ENCODE measurements around the gene IQSEC3.

The IQSEC3 gene

GRCh38 chr12:194276-194675 lies 127.7 kb downstream of the IQSEC3 start:
- no peak overlapping the region for H3K27ac ChIP-seq (ENCODE audit: insufficient read depth in 1 of 2, low read depth in 1 of 2, low read length in 2 of 2, poor library complexity in 1 of 2, severe bottlenecking in 2 of 2)
- peaks cover 0 to 10% (median 6%) of the 10 kb centered on the region in 5 experiments for H3K27me3 ChIP-seq (replicated peaks in 2 of 5; ENCODE audit: control insufficient read depth in 4 of 5, insufficient read depth in 5 of 5, low read length in 4 of 5)
- no peak overlapping the region for H3K4me3 ChIP-seq (ENCODE audit: control insufficient read depth in 1 of 7, extremely low read depth in 1 of 7, insufficient read depth in 4 of 7, low read depth in 2 of 7, low read length in 6 of 7)
- POLR2A ChIA-PET = no interaction called here
- no peaks in the 10 kb centered on the region for H3K36me3 ChIP-seq (ENCODE audit: control insufficient read depth in 4 of 4, insufficient read depth in 4 of 4, low read length in 3 of 4)
- no peaks in the 10 kb centered on the region for H3K9me3 ChIP-seq (ENCODE audit: control extremely low read depth in 1 of 5, control insufficient read depth in 4 of 5, insufficient read depth in 2 of 5, low read depth in 1 of 5, low read length in 4 of 5)
- DNase-seq = no peak
- peaks cover 0 to 4% (median 3%) of the 10 kb centered on the region in 4 experiments for H3K4me1 ChIP-seq (ENCODE audit: control extremely low read depth in 1 of 4, control insufficient read depth in 4 of 4, insufficient read depth in 4 of 4, low read length in 3 of 4)
- CTCF ChIA-PET = interaction anchor here (1.2 kb wide), 1 partner anchor 8 kb away, joined by 3 read pairs; no protein-coding TSS in a partner anchor
- WGBS (ENCODE audit: insufficient coverage) = 91% methylated on average over 7 of the region's 7 CpGs

- Histone ChIP-seq H3K36me3 (ENCODE audit: control insufficient read depth in 4 of 4, insufficient read depth in 4 of 4, low read length in 3 of 4) (no peaks in the 10 kb centered on the region), H3K27ac (ENCODE audit: insufficient read depth in 1 of 2, low read depth in 1 of 2, low read length in 2 of 2, poor library complexity in 1 of 2, severe bottlenecking in 2 of 2) (no peak overlapping the region), H3K9me3 (ENCODE audit: control extremely low read depth in 1 of 5, control insufficient read depth in 4 of 5, insufficient read depth in 2 of 5, low read depth in 1 of 5, low read length in 4 of 5) (no peaks in the 10 kb centered on the region), H3K27me3 (replicated peaks in 2 of 5; ENCODE audit: control insufficient read depth in 4 of 5, insufficient read depth in 5 of 5, low read length in 4 of 5) (peaks cover 0 to 14% (median 12%) of the 10 kb centered on the region in 5 experiments), H3K4me1 (ENCODE audit: control extremely low read depth in 1 of 4, control insufficient read depth in 4 of 4, insufficient read depth in 4 of 4, low read length in 3 of 4) (no peaks in the 10 kb centered on the region), H3K4me3 (ENCODE audit: control insufficient read depth in 1 of 7, extremely low read depth in 1 of 7, insufficient read depth in 4 of 7, low read depth in 2 of 7, low read length in 6 of 7) (no peak overlapping the region)
- no peak for DNase-seq
- CTCF ChIA-PET = interaction anchor here (1.2 kb wide), 2 partner anchors 9 to 15 kb away, joined by 3 read pairs; no protein-coding TSS in a partner anchor
- POLR2A ChIA-PET = no interaction called here
- 93% methylated on average over 4 of the region's 5 CpGs for WGBS (ENCODE audit: insufficient coverage)
These were observed 128.6 kb downstream of the IQSEC3 start for GRCh38 chr12:195156-195555.

- 94% methylated on average over 6 of the region's 15 CpGs for WGBS (ENCODE audit: insufficient coverage)
- POLR2A ChIA-PET = no interaction called here
These were observed 129.4 kb downstream of the IQSEC3 start for GRCh38 chr12:195951-196350.

GRCh38 chr12:196436-196835 lies 129.9 kb downstream of the IQSEC3 start:
- no peak overlapping the region for H3K27ac ChIP-seq (ENCODE audit: insufficient read depth in 1 of 2, low read depth in 1 of 2, low read length in 2 of 2, poor library complexity in 1 of 2, severe bottlenecking in 2 of 2)
- DNase-seq = no peak
- H3K36me3 ChIP-seq (ENCODE audit: control insufficient read depth in 4 of 4, insufficient read depth in 4 of 4, low read length in 3 of 4) = no peaks in the 10 kb centered on the region
- H3K4me1 ChIP-seq (ENCODE audit: control extremely low read depth in 1 of 4, control insufficient read depth in 4 of 4, insufficient read depth in 4 of 4, low read length in 3 of 4) = no peaks in the 10 kb centered on the region
- peaks cover 0 to 27% (median 16%) of the 10 kb centered on the region in 5 experiments for H3K27me3 ChIP-seq (replicated peaks in 2 of 5; ENCODE audit: control insufficient read depth in 4 of 5, insufficient read depth in 5 of 5, low read length in 4 of 5)
- no peak overlapping the region for H3K4me3 ChIP-seq (ENCODE audit: control insufficient read depth in 1 of 7, extremely low read depth in 1 of 7, insufficient read depth in 4 of 7, low read depth in 2 of 7, low read length in 6 of 7)
- WGBS (ENCODE audit: insufficient coverage) = 86% methylated on average over 4 of the region's 4 CpGs
- CTCF ChIA-PET = no interaction called here
- POLR2A ChIA-PET = no interaction called here
- H3K9me3 ChIP-seq (ENCODE audit: control extremely low read depth in 1 of 5, control insufficient read depth in 4 of 5, insufficient read depth in 2 of 5, low read depth in 1 of 5, low read length in 4 of 5) = no peaks in the 10 kb centered on the region

More at GRCh38 chr12:195951-196350, 129.4 kb downstream of the IQSEC3 start:
- no peak for DNase-seq
- Histone ChIP-seq H3K36me3 (ENCODE audit: control insufficient read depth in 4 of 4, insufficient read depth in 4 of 4, low read length in 3 of 4) (no peaks in the 10 kb centered on the region), H3K9me3 (ENCODE audit: control extremely low read depth in 1 of 5, control insufficient read depth in 4 of 5, insufficient read depth in 2 of 5, low read depth in 1 of 5, low read length in 4 of 5) (no peaks in the 10 kb centered on the region), H3K4me1 (ENCODE audit: control extremely low read depth in 1 of 4, control insufficient read depth in 4 of 4, insufficient read depth in 4 of 4, low read length in 3 of 4) (no peaks in the 10 kb centered on the region), H3K27ac (ENCODE audit: insufficient read depth in 1 of 2, low read depth in 1 of 2, low read length in 2 of 2, poor library complexity in 1 of 2, severe bottlenecking in 2 of 2) (no peak overlapping the region), H3K27me3 (replicated peaks in 2 of 5; ENCODE audit: control insufficient read depth in 4 of 5, insufficient read depth in 5 of 5, low read length in 4 of 5) (peaks cover 0 to 22% (median 13%) of the 10 kb centered on the region in 5 experiments), H3K4me3 (ENCODE audit: control insufficient read depth in 1 of 7, extremely low read depth in 1 of 7, insufficient read depth in 4 of 7, low read depth in 2 of 7, low read length in 6 of 7) (no peak overlapping the region)
- CTCF ChIA-PET = interaction anchor here (1.2 kb wide), 1 partner anchor 16 kb away, joined by 3 read pairs; no protein-coding TSS in a partner anchor

GRCh38 chr12:197347-197746 lies 130.8 kb downstream of the IQSEC3 start:
- Histone ChIP-seq H3K9me3 (ENCODE audit: control extremely low read depth in 1 of 5, control insufficient read depth in 4 of 5, insufficient read depth in 2 of 5, low read depth in 1 of 5, low read length in 4 of 5) (no peaks in the 10 kb centered on the region), H3K4me1 (ENCODE audit: control extremely low read depth in 1 of 4, control insufficient read depth in 4 of 4, insufficient read depth in 4 of 4, low read length in 3 of 4) (no peaks in the 10 kb centered on the region), H3K27me3 (replicated peaks in 2 of 5; ENCODE audit: control insufficient read depth in 4 of 5, insufficient read depth in 5 of 5, low read length in 4 of 5) (peaks cover 0 to 35% (median 25%) of the 10 kb centered on the region in 5 experiments), H3K4me3 (ENCODE audit: control insufficient read depth in 1 of 7, extremely low read depth in 1 of 7, insufficient read depth in 4 of 7, low read depth in 2 of 7, low read length in 6 of 7) (no peak overlapping the region), H3K36me3 (ENCODE audit: control insufficient read depth in 4 of 4, insufficient read depth in 4 of 4, low read length in 3 of 4) (no peaks in the 10 kb centered on the region), H3K27ac (ENCODE audit: insufficient read depth in 1 of 2, low read depth in 1 of 2, low read length in 2 of 2, poor library complexity in 1 of 2, severe bottlenecking in 2 of 2) (no peak overlapping the region)
- ChIA-PET CTCF (no interaction called here), POLR2A (no interaction called here)
- no peak for DNase-seq
- 94% methylated on average over 2 of the region's 3 CpGs for WGBS (ENCODE audit: insufficient coverage)

- ChIA-PET POLR2A (interaction anchor here (0.5 kb wide), 1 partner anchor 61 kb away, joined by 3 read pairs; no protein-coding TSS in a partner anchor), CTCF (interaction anchor here (1.1 to 2.1 kb wide), 4 partner anchors 9 to 28 kb away, joined by 3 to 8 read pairs (median 6); no protein-coding TSS in a partner anchor)
- no peaks in the 10 kb centered on the region for H3K9me3 ChIP-seq (ENCODE audit: control extremely low read depth in 1 of 5, control insufficient read depth in 4 of 5, insufficient read depth in 2 of 5, low read depth in 1 of 5, low read length in 4 of 5)
- WGBS (ENCODE audit: insufficient coverage) = 100% methylated on average over 9 of the region's 11 CpGs
- DNase-seq = no peak
- H3K4me1 ChIP-seq (ENCODE audit: control extremely low read depth in 1 of 4, control insufficient read depth in 4 of 4, insufficient read depth in 4 of 4, low read length in 3 of 4) = no peaks in the 10 kb centered on the region
- H3K27me3 ChIP-seq (replicated peaks in 2 of 5; ENCODE audit: control insufficient read depth in 4 of 5, insufficient read depth in 5 of 5, low read length in 4 of 5) = peaks cover 0 to 42% (median 28%) of the 10 kb centered on the region in 5 experiments
- no peaks in the 10 kb centered on the region for H3K36me3 ChIP-seq (ENCODE audit: control insufficient read depth in 4 of 4, insufficient read depth in 4 of 4, low read length in 3 of 4)
- H3K4me3 ChIP-seq (ENCODE audit: control insufficient read depth in 1 of 7, extremely low read depth in 1 of 7, insufficient read depth in 4 of 7, low read depth in 2 of 7, low read length in 6 of 7) = no peak overlapping the region
- no peak overlapping the region for H3K27ac ChIP-seq (ENCODE audit: insufficient read depth in 1 of 2, low read depth in 1 of 2, low read length in 2 of 2, poor library complexity in 1 of 2, severe bottlenecking in 2 of 2)
These were observed 131.5 kb downstream of the IQSEC3 start for GRCh38 chr12:197911-198695.

GRCh38 chr12:198705-199104 lies 132.1 kb downstream of the IQSEC3 start:
- POLR2A ChIA-PET = interaction anchor here (0.5 kb wide), 1 partner anchor 61 kb away, joined by 3 read pairs; no protein-coding TSS in a partner anchor
- 84% methylated on average over 5 of the region's 9 CpGs for WGBS (ENCODE audit: insufficient coverage)
- peaks cover 0 to 47% (median 28%) of the 10 kb centered on the region in 5 experiments for H3K27me3 ChIP-seq (replicated peaks in 2 of 5; ENCODE audit: control insufficient read depth in 4 of 5, insufficient read depth in 5 of 5, low read length in 4 of 5)
- H3K27ac ChIP-seq (ENCODE audit: insufficient read depth in 1 of 2, low read depth in 1 of 2, low read length in 2 of 2, poor library complexity in 1 of 2, severe bottlenecking in 2 of 2) = no peak overlapping the region
- H3K4me1 ChIP-seq (ENCODE audit: control extremely low read depth in 1 of 4, control insufficient read depth in 4 of 4, insufficient read depth in 4 of 4, low read length in 3 of 4) = peaks cover 0 to 4% (median 3%) of the 10 kb centered on the region in 4 experiments
- H3K36me3 ChIP-seq (ENCODE audit: control insufficient read depth in 4 of 4, insufficient read depth in 4 of 4, low read length in 3 of 4) = no peaks in the 10 kb centered on the region
- no peak for DNase-seq
- CTCF ChIA-PET = interaction anchor here (1.1 to 2.1 kb wide), 4 partner anchors 9 to 28 kb away, joined by 3 to 8 read pairs (median 6); no protein-coding TSS in a partner anchor
- H3K4me3 ChIP-seq (ENCODE audit: control insufficient read depth in 1 of 7, extremely low read depth in 1 of 7, insufficient read depth in 4 of 7, low read depth in 2 of 7, low read length in 6 of 7) = no peak overlapping the region
- H3K9me3 ChIP-seq (ENCODE audit: control extremely low read depth in 1 of 5, control insufficient read depth in 4 of 5, insufficient read depth in 2 of 5, low read depth in 1 of 5, low read length in 4 of 5) = no peaks in the 10 kb centered on the region

All from common myeloid progenitor, CD34-positive (primary cell).